NAMALWA (cell line): ENCODE measurements around the gene SIGLEC12.
"Not testable (repeated sequence)": the region's sequence is repeated elsewhere in the genome, so short reads cannot be mapped to it uniquely, and the experiment has no call there.

ENCODE experiments used
- DNase-seq: peaks from one replicate; pipeline ENCODE4 v3.0.0-alpha.2; 2015; ENCODE audit warnings: low spot score

SIGLEC12 gene

DNA sequence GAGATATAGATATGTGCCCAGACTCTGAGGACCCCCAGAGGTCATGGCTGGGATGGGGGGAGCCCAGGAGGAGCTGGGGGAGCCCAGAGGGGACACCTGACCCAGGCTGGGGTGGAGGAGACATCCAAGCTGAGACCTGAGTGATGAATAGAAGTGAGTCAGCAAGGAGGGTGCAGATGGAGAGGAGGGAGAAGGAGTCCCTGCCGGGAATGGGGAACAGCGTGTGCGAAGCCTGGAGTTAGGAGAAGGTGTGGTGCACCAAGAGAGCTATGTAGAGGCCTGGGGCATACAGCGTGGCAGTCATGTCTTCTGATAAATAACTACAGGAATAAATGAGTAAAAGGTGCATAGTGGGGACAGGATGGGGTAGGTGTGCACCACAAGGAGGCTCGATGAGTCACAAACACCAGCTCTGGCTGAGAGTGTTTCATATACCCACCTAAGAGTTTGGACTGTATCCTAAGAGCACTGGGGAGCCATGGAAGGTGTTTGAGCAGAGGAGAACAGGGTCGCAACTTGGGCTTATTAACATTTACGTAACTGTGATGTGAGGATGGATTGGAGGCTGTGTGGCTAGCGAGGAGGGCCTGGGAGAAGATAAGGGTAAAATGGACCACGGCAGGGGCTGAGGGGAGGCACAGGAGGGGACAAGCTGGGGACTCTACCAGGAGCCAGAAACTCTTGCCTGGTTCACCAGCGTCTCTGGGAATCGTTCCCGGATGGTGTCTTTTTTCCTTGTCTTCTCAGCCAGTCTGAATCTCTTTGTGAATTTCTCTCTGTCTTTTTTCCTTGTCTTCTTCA is 21.9 kb downstream of the SIGLEC12 start:
- no peak for DNase-seq

DNA sequence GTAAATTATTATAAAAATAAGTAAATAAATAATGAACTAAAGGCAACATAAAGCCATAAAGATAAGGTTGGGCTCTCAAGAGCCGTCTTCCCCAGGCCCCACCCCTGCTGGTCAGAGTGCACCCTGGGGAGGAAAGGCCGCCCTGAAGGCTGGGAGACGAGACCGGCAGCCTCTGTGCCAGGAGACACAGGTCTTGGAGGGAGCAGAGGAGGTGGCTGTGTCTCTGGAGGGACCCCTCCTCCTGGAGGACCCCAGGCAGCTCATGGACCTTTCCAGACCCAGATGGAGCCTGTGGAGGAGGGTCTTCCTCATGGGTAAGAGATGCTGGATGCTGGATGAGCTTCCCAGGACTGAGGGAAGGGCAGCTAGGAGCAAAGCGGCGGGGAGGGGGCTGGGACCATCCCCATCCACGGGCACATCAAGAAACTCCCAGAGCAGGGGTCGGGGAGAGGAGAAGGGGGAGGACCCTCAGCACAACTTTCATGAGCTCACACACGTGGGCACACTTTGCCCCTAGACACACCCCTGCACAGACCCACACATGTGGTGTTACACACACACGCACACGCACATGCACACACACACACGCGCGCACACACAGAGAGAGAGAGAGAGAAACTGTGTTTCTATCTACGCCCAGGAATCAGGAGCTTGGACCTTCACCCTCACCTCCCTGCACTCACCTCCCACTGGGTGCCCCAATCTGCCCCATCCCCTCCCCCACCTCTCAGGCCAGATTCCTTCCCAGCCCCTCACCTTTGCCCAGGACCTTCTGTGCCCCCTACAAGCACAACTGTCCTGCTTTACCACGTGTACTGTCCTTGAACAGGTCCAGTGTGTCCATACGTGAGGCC is 23.0 kb downstream of the SIGLEC12 start, which contains the start of gene CEACAM18:
Gene CEACAM18, plus strand, starts transcription at position 159 of the 854 bp plus-strand sequence.
- DNase-seq, result no peak

DNA sequence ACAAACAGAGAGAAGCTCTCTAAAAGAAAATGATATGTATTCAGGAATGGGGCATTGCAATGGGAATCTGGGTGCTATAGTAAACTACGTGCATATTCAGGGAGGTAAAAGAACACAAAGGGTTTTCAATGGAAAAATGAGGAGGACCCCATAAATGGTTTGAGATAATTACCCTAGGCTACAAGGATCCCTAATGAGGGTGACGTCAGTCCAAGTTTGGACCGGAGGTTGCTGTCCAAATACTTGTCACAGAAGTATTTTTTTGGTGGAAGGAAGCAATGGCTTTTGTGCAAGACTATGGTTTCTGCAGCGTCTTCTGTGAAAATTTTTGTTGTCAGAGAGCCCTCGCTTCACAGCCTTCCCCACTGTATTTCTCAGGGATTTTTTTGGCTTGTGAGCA is 24.3 kb downstream of the SIGLEC12 start:
- no peak for DNase-seq

DNA sequence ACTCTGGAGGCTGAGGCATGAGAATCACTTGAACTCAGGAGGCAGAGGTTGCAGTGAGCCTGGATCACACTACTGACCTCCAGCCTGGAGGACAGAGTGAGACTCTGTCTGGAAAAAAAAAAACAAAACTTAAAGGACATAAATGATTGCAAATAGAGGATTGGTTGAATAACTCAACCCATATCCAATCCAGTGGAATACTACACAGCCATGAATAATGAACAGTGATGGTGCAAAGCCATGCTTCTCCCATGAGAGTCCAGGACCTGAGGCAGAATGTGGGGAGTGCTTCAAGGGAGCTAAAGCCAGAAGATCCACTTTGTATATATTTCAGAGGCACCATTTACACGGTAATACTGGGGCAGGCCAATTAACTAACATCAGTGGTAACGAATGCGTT is 25.4 kb downstream of the SIGLEC12 start:
- no peak for DNase-seq

DNA sequence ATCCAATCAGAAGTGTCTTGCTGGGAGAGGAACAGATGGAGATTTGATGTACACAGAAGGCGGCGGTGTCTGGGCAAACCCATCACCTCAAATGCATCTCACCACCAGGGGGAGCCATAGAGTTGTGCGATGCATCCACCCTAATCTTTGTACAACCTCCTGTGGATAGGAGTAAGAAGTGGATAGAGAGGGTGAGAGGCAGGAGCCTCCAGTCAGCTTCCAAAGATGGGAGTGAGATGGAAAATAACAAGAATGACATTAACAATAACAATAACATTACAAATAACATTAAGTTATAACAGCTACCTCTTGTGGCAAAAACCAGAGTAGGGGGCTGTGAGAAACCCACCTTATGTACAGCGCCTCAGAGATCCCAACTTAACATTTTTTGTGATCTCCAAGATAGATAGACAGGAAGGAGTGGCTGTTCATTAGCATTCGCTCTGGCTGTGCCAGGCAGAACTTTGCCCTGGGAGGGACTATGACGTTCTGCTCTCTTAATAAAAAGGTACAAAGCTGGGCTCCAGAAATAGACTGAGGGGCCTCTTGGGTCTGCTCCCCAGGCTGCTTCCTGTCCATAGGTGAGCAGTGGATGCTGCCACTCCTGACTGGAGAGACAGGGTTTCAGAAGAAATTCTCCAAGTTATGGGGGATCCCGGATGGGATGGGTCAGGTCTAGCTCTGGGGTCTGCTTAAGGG is 28.4 kb downstream of the SIGLEC12 start:
- DNase-seq, result peak; percentile 72

DNA sequence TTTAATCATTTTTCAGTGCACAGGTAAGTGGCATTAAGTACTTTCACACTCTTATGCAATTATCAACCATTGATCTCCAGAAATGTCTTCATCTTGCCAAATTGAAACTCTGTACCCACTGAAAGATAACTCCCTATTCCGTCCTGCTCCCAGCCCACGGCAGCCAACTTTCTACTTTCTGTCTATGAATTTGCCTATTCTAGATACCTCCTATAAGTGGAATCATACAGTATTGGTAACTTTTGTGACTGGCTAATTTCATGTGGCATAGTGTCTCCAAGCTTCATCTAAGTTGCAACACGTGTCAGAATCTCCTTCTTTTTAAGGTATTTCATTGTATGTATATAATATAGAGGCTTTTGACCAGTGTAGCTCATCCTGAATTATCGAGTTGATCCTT is 29.0 kb downstream of the SIGLEC12 start:
- DNase-seq, result no peak

DNA sequence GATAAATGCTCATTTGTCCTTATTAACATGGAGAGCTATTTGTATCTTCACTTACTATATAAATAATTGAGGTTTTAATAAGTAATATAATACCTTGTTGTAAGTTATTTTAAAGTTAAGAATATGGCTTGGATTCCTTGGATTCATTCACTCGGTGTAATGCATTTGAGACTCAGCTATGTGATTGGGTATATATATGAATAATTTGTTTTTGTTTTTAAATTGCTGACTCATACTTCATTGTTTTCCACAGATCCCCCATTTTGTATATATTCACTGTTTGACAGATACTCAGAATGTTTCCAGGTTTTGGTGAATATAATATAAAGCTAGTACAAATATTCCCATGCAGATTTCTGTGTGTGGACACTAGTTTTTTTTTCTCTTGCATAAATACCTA is 30.1 kb downstream of the SIGLEC12 start:
- DNase-seq, result no peak

DNA sequence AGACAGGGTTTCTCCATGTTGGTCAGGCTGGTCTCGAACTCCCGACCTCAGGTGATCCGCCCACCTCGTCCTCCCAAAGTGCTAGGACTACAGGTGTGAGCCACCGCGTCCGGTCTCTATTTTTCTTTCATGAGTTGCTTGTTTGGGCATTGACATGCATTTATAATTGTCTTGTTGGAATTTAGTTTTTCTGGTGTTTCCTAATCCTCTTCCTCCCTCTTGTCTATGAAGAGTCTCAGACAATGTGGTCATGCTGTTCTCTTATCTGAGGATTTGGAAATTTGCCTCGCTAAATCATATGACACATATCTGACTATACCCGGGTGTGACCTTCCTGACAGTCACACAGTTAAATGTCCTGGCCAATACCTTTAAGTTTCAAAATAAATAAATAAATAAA is 30.6 kb downstream of the SIGLEC12 start:
- no peak for DNase-seq

DNA sequence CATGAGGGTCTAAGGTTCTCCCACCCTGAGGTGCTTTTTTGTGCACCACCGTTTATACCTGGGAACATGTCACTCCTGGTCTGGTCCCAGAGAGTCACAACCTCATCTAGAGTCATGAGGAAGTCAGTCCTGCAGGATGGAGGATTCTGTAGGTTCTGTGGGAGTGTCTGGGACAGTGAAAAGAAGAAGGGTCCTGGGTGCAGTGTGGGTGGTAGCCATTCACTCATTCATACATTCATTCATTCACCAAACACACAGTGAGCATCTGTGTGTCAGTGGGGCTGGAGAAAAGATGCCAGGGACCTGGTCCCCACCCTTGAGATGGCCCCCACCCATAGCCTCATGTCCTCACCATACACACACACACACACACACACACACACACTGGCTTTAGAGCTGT is 32.0 kb downstream of the SIGLEC12 start:
- DNase-seq, result no peak

DNA sequence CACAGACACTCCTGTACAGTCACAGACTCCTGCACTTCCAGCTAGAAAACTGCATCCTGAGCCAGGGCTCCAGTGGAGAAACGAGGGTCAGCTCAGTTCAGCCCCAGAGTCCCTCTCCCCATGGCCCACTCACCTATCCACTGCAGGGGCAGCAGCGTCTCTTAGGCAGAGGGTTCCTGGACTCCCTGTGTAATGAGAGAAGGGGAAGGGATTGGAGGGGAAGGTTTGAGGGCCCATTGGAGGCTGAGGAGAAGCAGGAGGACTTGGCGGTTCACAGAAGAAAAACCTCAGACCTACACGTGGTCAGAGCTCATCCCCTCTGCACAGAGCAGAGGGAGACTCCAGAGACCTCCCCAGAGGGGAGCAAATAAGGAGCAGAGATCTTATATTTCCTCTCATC is 32.4 kb downstream of the SIGLEC12 start:
- no peak for DNase-seq

DNA sequence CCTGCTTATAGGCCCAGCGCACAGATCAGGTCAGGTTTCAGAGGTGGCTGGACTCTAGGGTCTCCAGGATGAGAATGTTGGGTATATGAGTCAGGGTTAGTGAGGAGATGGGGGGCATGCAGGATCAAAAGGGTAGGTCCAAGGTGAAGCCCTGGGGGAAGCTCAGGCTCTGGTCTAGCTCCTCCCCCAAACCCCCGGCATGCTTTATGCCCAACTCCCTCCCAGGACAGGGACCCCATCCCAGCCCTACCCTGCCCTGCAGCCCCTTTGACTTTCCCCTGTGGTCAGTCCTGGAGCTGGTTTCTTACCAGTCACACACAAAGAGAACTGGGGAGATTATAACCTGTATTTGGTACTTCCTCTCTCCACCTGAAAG is 33.1 kb downstream of the SIGLEC12 start:
- DNase-seq, result no peak

DNA sequence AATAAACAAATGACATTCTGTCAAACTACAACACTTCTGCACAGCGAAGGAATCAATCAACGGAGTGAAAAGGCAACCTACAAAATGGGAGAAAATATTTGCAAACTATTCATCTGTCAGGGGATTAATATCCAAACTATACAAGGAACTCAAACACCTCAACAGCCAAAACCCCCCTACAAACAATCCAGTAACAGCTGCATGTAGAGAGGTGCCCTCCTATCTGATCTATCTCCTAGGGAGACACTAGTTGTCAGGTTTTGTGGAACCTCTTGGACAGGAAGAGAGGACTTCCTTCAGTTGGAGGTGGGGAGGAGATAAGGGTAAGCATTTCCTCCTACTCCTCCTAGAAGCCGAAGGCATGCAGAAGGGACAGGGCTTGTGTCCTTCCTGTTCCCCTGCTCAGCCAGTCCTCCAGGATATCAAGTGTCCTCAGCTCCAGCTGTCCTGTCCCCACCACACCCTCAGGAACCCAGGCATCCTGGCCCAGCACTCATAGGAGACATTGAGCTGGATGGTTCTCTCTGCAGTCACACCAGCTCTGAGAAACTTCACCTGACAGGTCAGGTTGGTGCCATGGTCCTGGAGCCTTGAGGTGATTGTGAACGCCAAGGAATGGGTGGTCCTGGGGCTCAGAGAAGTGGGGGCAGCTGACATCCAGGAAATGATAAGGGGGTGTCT is 33.6 kb downstream of the SIGLEC12 start:
- no peak for DNase-seq

DNA sequence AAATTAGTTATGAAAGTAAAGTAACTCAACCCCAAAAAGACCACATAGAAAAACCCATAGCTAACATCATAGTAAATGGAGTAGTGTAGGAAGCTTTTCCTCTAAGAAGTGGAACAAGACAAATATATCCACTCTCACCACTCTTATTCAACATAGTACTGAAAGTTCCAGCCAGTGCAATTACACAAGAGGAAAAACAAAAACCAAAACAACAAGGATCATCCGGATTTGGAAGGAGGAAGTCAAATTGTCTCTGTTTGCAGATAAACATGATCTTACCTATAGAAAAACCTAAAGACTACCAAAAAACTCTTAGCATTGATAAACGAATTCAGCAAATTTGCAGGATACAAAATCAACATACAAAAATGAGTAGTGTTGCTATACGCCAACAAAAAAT is 34.9 kb downstream of the SIGLEC12 start:
- no peak for DNase-seq

DNA sequence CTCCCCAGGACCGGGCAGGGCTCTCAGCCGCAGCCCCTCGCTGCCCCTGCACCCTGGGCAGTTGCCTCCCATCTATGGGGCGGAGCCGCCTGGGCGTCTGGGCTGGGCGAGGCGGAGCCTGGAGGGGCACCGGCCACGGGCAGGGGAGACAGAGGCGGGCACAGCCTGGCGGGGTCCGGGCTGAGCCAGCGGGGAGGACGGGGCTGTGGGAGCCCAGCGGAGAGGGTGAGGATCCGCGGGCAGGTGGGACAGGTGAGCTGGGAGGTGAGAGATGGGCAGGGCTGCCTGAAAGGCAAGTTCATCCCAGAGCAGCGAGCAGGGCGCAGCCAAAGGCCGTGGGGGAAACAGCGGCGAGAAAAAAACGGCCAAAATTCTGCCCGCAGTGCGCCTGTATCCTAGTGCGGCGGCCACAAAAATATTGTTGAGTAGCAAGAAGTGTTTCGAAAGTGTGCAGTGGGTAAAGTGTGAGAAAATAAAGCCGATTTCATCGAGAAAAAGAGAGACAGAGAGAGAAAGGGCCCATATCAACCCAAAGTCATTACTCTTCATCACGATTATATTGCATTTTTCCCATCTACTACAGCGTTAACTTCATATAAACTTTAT is 37.5 kb downstream of the SIGLEC12 start:
- DNase-seq, result not testable (repeated sequence)

DNA sequence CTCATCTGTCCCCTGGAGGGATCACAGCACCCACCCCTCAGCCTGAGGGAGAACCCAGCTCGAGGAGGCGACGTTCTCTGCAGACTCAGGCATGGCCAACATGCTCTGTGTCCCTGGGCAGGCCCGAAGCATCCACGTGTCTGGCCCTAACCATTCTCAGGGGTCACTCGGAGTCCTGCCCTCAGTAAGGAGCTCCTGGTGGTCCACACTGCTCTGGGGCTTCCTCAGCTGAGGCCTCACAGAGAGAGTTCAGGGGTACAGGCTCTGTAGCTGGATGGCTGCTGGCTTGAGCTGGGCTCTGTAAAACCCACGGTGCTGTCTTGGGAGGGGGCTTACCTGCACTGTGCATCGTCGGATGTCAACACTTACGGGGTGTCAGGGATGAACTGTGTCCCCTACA is 38.9 kb downstream of the SIGLEC12 start:
- DNase-seq, result no peak

DNA sequence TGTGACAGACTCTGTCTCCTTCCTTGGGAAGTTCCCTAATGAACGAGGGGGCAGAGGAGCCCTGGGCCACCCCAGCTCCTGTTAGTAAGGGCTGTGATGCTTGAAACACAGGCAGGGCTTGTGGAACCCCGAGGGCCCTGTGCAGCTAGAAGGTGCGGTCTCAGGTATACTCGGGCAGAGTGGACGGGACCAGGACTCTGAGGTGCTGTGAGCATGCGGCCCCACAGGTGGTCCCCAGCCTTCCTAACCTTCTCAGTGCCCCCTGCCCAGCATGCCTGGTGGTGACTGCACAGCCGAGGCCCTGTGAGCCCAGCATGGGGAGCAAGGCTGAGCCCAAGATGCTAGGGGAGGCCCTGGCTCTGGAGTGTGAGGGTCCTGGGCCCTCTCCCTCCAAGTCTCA is 39.3 kb downstream of the SIGLEC12 start:
- DNase-seq, result no peak

DNA sequence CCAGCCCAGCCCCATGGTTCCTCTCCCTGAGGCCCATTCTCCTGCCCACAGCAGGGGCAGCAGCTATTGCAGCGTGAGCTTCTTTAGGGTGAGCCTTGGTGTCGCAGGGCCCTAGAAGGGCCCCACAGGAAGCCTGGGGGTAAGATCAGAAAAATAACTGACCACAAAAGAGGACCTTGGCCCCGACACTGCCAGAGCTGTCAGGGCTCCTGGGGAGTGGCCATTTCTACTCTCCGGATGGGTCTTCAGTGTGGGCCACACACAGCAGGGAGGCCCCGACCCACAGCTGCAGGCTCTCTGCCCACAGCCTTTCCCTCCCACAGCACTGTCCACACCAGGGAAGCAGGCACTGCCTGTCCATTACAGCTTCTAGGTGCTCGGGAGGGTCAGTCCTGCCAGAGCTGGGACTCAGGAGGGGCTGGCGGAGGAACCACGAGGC is 39.9 kb downstream of the SIGLEC12 start:
- DNase-seq, result no peak

DNA sequence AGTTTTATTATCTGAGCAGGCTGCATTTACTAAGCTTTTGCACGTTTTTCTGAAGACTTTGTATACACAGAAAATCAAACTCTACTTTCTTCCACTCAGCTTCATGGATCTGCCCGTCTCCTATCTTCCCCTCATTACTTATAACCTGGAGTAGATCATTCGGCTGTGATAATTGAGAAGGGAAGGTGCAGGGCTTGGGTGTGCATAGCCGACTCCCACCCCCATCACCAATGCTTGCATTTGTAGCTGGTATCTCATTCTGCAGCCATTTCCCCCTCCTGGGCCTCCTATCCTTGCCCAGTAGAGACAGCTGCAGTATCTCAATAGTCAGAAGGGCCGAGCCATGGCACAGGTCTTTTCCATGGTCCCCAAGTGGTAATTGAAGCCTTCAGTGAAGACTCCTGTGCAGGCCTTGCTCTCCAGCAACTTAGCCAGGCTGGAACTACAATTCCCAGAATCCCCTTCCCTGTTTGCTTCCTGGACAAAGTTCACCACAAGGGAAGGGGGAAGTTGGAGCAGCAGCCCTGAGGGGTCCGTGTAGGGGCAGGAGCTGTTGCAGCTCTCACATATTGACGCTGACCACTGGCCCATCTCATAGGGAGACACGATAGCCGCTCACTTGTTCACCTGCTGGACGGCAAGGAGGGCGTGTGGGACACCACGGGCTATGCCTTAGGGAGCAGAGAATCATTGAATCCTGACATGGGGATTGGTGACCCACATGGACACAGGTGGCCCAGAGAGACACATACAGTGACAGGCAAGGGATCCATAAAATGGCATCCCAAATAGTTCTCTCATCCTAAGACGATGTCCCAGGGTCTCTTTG is 41.2 kb downstream of the SIGLEC12 start:
- no peak for DNase-seq

DNA sequence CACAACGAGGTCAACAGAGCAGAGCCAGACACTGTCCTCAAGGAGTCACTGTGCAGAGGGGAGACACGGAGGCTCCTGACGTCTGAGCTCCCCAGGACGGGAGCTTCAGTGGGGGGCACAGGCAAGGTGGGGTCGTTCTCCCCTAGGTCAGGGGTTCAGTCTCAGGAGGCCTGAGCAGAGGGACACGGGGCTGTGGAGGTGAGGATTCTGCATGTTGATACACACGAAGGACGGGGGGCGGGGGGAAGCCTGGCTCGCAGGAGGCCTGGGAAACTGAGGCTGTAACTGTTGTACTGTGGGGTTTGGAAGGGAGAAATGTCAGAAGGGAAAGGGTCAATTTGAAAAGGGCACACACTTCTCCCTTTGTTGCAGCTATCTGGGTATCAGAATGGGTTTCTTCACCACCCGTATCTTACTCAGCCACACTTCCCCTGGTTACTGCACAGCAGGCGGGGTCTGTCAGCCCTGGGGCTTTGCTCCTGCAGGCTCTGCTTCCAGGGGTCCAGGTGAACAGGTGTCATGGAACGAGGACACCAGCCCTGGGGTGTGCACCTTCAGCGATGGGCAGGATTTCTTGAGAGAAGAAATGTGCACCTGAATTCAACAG is 42.6 kb downstream of the SIGLEC12 start:
- no peak for DNase-seq

DNA sequence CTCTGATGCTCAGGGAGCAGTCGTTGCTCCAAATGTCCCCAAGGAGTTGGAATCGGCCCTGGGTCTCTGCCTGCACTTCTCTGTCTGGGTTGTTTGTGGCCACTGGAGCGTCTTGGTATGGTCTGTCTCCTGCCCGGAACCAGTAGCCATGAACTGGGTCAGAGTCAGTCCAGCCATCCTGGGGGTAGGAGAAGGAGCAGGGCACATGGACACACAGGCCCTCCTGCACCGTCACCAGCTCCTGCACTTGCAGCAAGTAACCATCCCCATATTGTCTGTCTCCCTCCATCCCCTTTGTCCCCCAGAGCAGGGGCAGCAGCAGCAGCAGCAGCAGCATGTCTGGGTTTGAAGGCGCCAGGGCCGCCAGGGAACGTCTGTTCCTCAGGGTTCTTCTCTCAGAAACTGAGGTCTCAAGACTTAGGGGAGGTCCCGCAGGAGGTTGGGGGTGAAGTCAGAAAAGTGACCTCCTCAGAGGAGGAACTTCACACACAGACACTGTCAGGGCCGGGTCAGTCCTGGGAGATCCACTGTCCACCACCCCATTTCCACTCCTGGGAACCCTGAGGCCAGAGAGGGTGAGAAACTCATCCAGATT is 43.5 kb downstream of the SIGLEC12 start, which contains the start of gene SIGLEC8:
Gene SIGLEC8, minus strand, starts transcription at position 404 of the 595 bp plus-strand sequence. Its CDS starts 67 bp downstream, at position 337.
- DNase-seq, result no peak
